Measurements from ENCODE around the gene NXPH1.

DNA sequence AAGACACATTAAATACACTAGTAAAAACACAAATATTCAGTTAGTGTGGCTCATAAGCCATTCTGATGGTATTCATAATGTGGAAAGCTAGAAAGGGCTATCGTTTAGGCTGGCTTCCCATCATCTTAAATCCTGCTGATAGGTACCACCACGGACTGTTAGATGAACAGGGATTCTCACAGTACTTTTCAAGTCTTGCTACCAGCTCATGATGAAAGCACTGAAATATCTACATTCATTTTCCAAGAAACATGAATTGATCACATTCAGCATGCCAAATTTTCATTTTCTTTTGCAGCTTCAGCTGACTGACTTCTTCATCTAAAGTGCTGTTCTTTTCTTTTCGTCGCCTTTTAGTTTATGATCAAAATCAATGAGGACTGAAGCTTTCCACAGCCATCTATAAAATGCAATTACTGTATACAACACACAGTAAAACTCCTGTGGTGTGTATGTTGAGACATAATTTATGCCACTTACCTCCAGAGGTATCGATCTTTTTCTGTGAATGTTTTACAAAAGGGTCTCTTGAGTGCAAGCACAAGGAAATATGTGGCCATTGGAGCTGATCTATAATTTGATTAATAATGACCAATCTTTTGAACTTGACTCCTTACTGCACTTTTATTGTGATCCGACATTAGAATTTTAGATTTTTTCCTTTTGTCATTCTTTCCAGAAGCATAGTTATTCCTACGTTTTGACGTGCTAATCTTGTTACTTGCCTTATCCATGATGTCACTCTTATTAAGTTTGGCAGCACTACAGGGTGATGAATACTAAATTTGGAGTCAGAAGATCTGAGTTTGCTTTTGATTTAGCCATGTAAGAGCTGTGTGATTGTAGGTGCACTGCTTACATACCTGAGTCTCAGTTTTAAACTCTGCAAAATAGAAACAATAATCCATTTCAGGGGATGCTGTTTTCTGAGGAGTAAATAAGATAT lies 58.4 kb downstream of the NXPH1 start:
- TF ChIP-seq EZH2 (IDR thresholded peaks at IDR 0.05; ENCODE audit: insufficient read depth, poor library complexity, severe bottlenecking) (no peak), EZH2phosphoT487 (IDR thresholded peaks at IDR 0.05; ENCODE audit: insufficient read depth, low read depth) (no peak)
